Neutrophil (primary cell): ENCODE data around the gene ZNF598.

Source experiments
- H3K27ac ChIP-seq: fragments of 200-600 bp; sonication (generic); 2 replicates; pipeline ENCODE4 v1.5.1; 2016; ENCODE audit warnings: mild to moderate bottlenecking, moderate library complexity
- H3K27me3 ChIP-seq: fragments of 200-600 bp; sonication (generic); 2 replicates; pipeline ENCODE4 v1.6.0; 2016; ENCODE audit warnings: mild to moderate bottlenecking
- H3K36me3 ChIP-seq: fragments of 200-600 bp; sonication (generic); 2 replicates; pipeline ENCODE4 v1.5.1; 2017
- H3K4me1 ChIP-seq, 2 experiments: fragments of 200-600 bp in 1 of 2; sonication (generic) in 1 of 2; 1 replicate in 1 of 2; 2 replicates in 1 of 2; pipeline versions ENCODE4 v1.5.1 to v1.6.1; 2013 to 2016; ENCODE audit warnings: low read depth in 1 of 2, low read length in 1 of 2, mild to moderate bottlenecking in 1 of 2, moderate library complexity in 1 of 2; ENCODE audit not compliant: control insufficient read depth in 1 of 2, insufficient read depth in 1 of 2
- H3K4me3 ChIP-seq, 2 experiments: fragments of 200-600 bp in 1 of 2; sonication (generic) in 1 of 2; 1 replicate in 1 of 2; 2 replicates in 1 of 2; pipeline ENCODE4 v1.5.1; 2013 to 2016; ENCODE audit warnings: low read depth in 1 of 2, low read length in 1 of 2, mild to moderate bottlenecking in 1 of 2, moderate library complexity in 1 of 2
- H3K9me3 ChIP-seq: fragments of 200-600 bp; sonication (generic); 2 replicates; pipeline ENCODE4 v1.5.1; 2016
- CTCF ChIP-seq: fragments of 200-600 bp; sonication (generic); IDR thresholded peaks from 2 replicates; pipeline ENCODE4 v1.5.1; 2016; ENCODE audit warnings: antibody characterized with exemption

ZNF598 gene

DNA sequence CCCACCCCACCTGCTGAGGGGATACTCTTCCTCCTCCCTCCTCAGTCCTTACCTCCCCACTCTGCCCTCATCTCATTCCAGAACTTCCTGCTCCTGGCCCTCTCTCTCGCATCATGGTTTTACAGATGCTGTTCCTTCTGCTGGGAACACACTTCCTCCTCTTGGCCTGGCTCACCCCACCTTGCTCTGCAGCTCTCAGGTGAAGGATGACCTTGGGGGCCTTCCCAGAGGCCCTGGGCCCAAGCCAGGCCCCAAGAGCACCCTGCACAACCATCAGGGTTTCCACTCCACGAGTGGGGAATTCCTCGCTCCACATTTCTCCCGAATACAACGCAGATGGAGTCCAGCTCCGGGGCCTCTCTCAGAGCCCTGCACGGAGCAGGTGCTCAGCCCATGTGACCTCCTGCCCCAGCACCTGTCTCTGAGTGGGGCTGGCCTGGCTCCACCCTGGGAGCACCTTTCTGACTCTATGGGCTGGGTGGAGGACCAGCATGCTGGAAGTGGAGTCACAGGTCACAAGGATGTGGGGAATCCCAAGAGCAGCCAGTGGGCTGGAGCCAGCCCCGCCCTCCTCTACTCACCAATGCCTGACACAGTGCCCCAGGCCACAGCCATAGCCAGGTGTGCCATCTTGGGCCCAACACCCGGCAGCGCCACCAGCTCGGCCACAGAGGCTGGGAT is 33.5 kb upstream of the ZNF598 start:
- Histone ChIP-seq H3K4me1 (peaks cover 7 to 8% of the 10 kb centered on the region in 2 experiments), H3K4me3 (no peak overlapping the region), H3K36me3 (no peaks in the 10 kb centered on the region), H3K9me3 (no peaks in the 10 kb centered on the region), H3K27me3 (peaks cover 14% of the 10 kb centered on the region), H3K27ac (no peak overlapping the region)
- no peak for TF ChIP-seq CTCF

- Histone ChIP-seq H3K27me3 (peaks cover 14% of the 10 kb centered on the region), H3K9me3 (no peaks in the 10 kb centered on the region), H3K27ac (no peak overlapping the region), H3K4me1 (peaks cover 5% of the 10 kb centered on the region in 2 experiments), H3K36me3 (no peaks in the 10 kb centered on the region), H3K4me3 (no peak overlapping the region)
- no peak for TF ChIP-seq CTCF
Observed at GRCh38 chr16:2042171-2042985, 32.8 kb upstream of the ZNF598 start.

DNA sequence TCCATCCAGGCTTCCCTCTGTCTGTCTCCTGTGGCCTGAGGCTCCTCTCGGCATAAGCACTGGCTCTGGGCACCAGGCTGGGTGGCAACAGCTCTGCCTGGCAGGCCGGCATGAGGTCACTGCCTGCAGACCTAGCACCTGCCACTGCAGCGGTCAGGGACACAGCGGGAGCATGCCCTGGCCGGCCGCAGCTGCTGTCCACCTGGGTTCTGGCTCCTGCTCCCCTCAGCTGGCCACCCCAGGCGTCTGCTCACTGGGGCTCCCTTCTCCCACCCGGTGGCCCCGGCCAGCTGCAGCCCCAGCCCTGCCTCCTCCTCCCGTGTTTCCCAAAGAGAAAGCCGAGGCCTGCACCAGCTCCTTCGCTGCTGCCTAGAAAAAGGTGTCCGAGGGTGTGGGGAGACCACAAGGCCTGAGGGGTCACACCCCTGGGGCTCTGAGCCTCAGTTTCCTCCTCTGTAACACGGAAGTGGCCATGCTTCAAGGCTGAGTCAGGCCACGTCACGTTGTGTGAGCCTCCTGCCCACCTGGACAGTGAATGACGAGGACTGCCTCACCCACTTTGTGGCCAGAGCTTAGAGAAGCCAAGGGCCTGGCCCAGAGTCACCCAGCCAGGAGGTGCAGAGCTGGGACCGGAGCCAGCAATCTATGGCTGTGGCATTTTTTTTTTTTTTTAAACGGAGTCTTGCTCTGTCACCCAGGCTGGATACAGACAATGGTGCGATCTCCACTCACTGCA is 31.3 kb upstream of the ZNF598 start:
- Histone ChIP-seq H3K9me3 (no peaks in the 10 kb centered on the region), H3K27me3 (peaks cover 14% of the 10 kb centered on the region), H3K4me3 (no peak overlapping the region), H3K36me3 (no peaks in the 10 kb centered on the region), H3K4me1 (no peaks in the 10 kb centered on the region), H3K27ac (no peak overlapping the region)
- TF ChIP-seq CTCF = no peak

DNA sequence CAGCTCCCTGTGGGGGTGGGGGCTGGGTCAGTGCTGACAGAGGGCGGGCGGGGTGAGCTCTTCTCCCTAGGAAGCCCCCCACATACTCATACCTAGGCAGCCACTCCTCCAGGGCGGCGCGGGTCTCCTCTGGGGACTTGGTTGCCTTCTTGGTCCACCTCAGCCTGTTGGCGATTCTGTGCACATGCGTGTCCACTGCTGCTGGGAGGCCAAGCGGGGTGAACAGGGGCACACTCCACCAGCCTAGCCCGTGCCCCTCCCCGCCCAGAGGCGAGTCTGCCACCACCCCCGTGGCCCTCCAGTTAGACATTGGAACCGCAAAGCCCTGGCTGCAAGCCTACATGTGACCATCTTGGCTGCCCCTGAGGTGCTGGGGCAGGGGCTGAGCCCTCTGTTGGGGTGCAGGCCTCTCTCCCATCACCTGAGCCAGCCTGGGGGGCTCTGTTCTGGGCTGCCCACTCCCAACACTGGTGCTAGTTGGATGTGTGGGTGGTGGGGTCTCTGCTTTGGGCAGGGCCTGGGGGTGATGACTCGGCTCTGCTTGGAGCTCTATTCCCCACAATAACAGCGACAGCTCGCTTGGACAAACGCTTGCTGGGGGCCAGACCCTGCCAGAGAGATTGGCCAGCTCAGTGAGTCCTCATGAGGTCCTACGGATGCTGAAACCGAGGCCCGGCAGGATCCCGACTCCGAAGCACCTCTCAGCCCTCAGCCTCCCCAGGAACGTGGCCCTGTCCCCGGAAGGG is 30.6 kb upstream of the ZNF598 start:
- Histone ChIP-seq H3K27ac (no peak overlapping the region), H3K27me3 (peaks cover 14% of the 10 kb centered on the region), H3K36me3 (no peaks in the 10 kb centered on the region), H3K9me3 (no peaks in the 10 kb centered on the region), H3K4me3 (no peak overlapping the region), H3K4me1 (no peaks in the 10 kb centered on the region)
- no peak for TF ChIP-seq CTCF
